Measurements from ENCODE around the gene KAT2B.

DNA sequence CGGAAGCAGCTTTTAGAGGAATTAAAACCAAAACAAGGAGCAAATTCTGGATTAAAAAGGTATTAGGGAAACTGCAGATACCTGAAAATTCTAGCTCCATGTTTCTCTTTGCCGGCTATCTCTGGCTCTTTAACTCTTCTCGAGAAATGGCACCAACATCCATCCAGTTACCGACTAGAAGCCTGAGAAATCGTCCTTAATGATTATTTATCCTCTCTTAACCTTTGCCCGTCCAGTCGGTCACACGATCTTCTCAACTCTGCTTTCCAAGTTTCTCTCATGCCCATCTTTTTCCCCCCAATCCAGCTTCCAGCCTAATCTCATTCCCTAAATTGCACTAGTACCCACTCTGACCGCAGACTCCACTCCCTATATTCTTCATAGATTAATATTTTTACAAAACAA lies 146.4 kb downstream of the KAT2B start:
- TF ChIP-seq, protein P1, sequence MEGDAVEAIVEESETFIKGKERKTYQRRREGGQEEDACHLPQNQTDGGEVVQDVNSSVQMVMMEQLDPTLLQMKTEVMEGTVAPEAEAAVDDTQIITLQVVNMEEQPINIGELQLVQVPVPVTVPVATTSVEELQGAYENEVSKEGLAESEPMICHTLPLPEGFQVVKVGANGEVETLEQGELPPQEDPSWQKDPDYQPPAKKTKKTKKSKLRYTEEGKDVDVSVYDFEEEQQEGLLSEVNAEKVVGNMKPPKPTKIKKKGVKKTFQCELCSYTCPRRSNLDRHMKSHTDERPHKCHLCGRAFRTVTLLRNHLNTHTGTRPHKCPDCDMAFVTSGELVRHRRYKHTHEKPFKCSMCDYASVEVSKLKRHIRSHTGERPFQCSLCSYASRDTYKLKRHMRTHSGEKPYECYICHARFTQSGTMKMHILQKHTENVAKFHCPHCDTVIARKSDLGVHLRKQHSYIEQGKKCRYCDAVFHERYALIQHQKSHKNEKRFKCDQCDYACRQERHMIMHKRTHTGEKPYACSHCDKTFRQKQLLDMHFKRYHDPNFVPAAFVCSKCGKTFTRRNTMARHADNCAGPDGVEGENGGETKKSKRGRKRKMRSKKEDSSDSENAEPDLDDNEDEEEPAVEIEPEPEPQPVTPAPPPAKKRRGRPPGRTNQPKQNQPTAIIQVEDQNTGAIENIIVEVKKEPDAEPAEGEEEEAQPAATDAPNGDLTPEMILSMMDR (IDR thresholded peaks at IDR 0.05) = no peak
- TF ChIP-seq POLR2A (IDR thresholded peaks at IDR 0.05) = no peak
